Adipocyte (in vitro differentiated cells): ENCODE data around the gene C19orf44.
A peak's percentile ranks its signal among the peaks of the same experiment; 100 is the strongest.

ENCODE experiments used
- DNase-seq: peaks from one replicate; pipeline ENCODE4 v3.0.0-alpha.2; 2015; ENCODE audit warnings: low read depth
- H3K27me3 ChIP-seq: replicated peaks from 2 replicates; pipeline ENCODE4 v1.7.0; 2013; ENCODE audit warnings: mild to moderate bottlenecking, low read length, moderate library complexity; ENCODE audit not compliant: control insufficient read depth, insufficient read depth
- H3K36me3 ChIP-seq: 2 replicates; pipeline ENCODE4 v1.7.0; 2013; ENCODE audit warnings: low read length, mild to moderate bottlenecking, moderate library complexity; ENCODE audit not compliant: control insufficient read depth, insufficient read depth, severe bottlenecking
- H3K4me1 ChIP-seq: 2 replicates; pipeline ENCODE4 v1.7.0; 2013; ENCODE audit warnings: mild to moderate bottlenecking, low read length, moderate library complexity; ENCODE audit not compliant: control insufficient read depth, insufficient read depth
- H3K4me3 ChIP-seq: 2 replicates; pipeline ENCODE4 v1.7.0; 2013; ENCODE audit warnings: mild to moderate bottlenecking, low read length, moderate library complexity
- H3K9ac ChIP-seq: 2 replicates; pipeline ENCODE4 v1.7.0; 2013; ENCODE audit warnings: mild to moderate bottlenecking, low read length, moderate library complexity
- H3K9me3 ChIP-seq: 2 replicates; pipeline ENCODE4 v1.7.0; 2013; ENCODE audit warnings: mild to moderate bottlenecking, low read length, moderate library complexity; ENCODE audit not compliant: control insufficient read depth

C19orf44 gene

GRCh38 chr19:16527971-16528521 is 31.9 kb downstream of the C19orf44 start:
- Histone ChIP-seq H3K9me3 (no peaks in the 10 kb centered on the region), H3K4me3 (no peak overlapping the region), H3K9ac (no peak overlapping the region), H3K27me3 (no peaks in the 10 kb centered on the region), H3K4me1 (no peaks in the 10 kb centered on the region), H3K36me3 (peaks cover 95% of the 10 kb centered on the region)
- peak; percentile 11 for DNase-seq

DNA sequence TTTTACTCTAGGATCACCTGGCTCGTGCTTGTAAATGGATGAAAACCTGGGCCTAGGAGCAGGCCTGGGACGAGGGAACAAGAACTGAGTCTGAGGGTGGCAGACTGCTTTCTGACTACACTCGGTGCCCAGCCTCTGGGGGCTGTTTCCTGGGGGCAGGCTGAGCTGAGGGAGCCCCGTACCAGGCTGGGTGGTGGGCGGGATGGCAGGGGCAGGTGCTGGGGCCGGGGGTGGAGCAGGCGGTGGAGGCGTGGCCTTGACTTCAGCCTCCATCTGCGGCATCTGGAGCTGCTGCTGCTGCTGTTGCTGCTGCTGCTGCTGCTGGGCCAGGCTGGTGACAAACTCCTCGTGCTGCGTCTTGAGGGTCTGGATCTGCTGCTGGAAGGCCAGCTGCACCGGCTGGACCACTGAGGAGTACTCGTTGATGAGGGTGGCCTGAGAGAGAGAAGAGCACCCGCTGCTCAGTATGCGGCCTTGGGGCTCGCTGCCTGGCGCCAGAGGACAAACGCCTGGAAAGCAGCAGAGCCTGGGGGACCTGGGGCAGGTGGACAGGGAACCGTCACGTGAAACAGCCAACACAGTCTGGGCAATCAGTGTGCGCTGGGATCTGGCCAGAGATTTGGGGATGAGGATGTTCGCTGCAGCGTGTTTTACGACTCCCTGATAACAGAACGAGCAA is 33.4 kb downstream of the C19orf44 start:
- DNase-seq = no peak
- no peaks in the 10 kb centered on the region for H3K4me1 ChIP-seq
- H3K9me3 ChIP-seq = no peaks in the 10 kb centered on the region
- H3K4me3 ChIP-seq = no peak overlapping the region
- H3K27me3 ChIP-seq = no peaks in the 10 kb centered on the region
- H3K9ac ChIP-seq = no peak overlapping the region
- peaks cover 97% of the 10 kb centered on the region for H3K36me3 ChIP-seq

- no peaks in the 10 kb centered on the region for H3K9me3 ChIP-seq
- H3K4me1 ChIP-seq = no peaks in the 10 kb centered on the region
- no peaks in the 10 kb centered on the region for H3K27me3 ChIP-seq
- no peak overlapping the region for H3K9ac ChIP-seq
- no peak overlapping the region for H3K4me3 ChIP-seq
- peaks cover 97% of the 10 kb centered on the region for H3K36me3 ChIP-seq
- DNase-seq = no peak
Measured at GRCh38 chr19:16530540-16531379, 34.6 kb downstream of the C19orf44 start.

- H3K4me1 ChIP-seq = no peaks in the 10 kb centered on the region
- H3K9ac ChIP-seq = no peak overlapping the region
- H3K27me3 ChIP-seq = no peaks in the 10 kb centered on the region
- H3K36me3 ChIP-seq = peaks cover 94% of the 10 kb centered on the region
- no peak overlapping the region for H3K4me3 ChIP-seq
- DNase-seq = no peak
- H3K9me3 ChIP-seq = no peaks in the 10 kb centered on the region
Measured at GRCh38 chr19:16531380-16531669, 35.1 kb downstream of the C19orf44 start.

- H3K9ac ChIP-seq = no peak overlapping the region
- no peaks in the 10 kb centered on the region for H3K4me1 ChIP-seq
- no peak for DNase-seq
- no peaks in the 10 kb centered on the region for H3K9me3 ChIP-seq
- peaks cover 88% of the 10 kb centered on the region for H3K36me3 ChIP-seq
- H3K4me3 ChIP-seq = no peak overlapping the region
- no peaks in the 10 kb centered on the region for H3K27me3 ChIP-seq
Measured at GRCh38 chr19:16532440-16533234, 36.4 kb downstream of the C19orf44 start.

DNA sequence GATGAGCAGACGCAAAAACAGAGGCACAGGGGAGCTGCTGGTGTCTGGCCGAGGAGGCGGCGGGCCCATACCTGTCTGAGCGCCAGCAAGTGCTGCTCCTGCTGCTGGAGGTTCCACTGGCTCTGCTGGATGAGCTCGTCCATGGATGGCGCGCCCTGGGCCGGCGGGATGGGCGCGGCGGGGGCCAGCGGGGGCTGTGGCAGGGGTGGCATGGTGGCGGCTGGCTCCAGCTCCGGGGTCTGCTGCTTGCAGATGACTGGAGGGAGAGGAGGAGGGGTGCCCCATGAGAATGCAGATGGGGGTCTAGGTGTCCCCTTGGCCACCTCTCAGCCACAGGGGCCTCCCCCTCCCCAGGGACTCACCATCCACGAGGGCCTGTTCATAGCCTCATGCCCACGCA is 39.2 kb downstream of the C19orf44 start:
- H3K4me3 ChIP-seq = no peak overlapping the region
- no peaks in the 10 kb centered on the region for H3K27me3 ChIP-seq
- no peaks in the 10 kb centered on the region for H3K9me3 ChIP-seq
- no peak for DNase-seq
- H3K36me3 ChIP-seq = peaks cover 74% of the 10 kb centered on the region
- H3K4me1 ChIP-seq = peaks cover 5% of the 10 kb centered on the region
- H3K9ac ChIP-seq = no peak overlapping the region

DNA sequence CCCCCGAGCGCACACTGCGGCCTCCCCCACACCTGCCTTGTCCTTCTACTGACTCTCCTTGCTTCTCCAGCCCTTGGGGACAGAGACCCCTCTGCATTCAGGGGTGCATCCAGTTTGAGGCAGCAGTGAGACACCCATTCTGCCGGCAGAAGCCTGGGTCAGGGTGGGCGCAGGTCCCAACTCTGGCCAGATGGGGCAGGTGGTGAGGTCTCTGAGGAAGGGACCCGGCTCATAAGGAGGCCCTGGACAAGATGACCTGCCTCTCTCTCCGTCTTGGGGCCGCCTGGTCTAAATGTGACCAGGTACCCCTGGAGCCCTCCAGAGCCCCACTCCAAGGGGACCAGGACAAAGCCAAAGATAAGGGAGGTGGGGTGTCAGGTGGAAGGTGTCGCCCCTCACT is 39.9 kb downstream of the C19orf44 start:
- no peak for DNase-seq
- Histone ChIP-seq H3K27me3 (no peaks in the 10 kb centered on the region), H3K36me3 (peaks cover 66% of the 10 kb centered on the region), H3K9me3 (no peaks in the 10 kb centered on the region), H3K9ac (no peak overlapping the region), H3K4me3 (no peak overlapping the region), H3K4me1 (peaks cover 12% of the 10 kb centered on the region)

GRCh38 chr19:16537111-16537510 is 40.9 kb downstream of the C19orf44 start:
- no peak for DNase-seq
- H3K27me3 ChIP-seq = no peaks in the 10 kb centered on the region
- no peaks in the 10 kb centered on the region for H3K9me3 ChIP-seq
- peaks cover 56% of the 10 kb centered on the region for H3K36me3 ChIP-seq
- peaks cover 15% of the 10 kb centered on the region for H3K4me1 ChIP-seq
- H3K9ac ChIP-seq = no peak overlapping the region
- H3K4me3 ChIP-seq = no peak overlapping the region

DNA sequence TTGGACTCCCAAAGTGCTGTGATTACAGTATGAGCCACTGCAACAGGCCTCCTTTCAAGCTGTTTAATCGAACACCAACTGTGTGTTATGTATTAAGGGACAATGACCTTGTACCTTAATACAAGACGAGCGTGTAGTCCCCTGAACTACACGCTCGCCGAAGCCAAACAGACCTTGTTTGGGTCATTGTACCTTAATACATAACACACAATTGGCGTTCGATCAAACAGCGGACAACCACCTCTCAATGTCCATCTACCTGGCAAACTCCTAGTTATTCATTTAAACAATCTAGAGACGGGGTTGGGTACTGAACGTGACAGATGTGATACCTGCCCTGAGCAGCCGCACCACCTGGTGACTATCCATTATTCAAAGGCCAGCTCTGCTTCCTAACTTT is 44.8 kb downstream of the C19orf44 start:
- H3K9me3 ChIP-seq = no peaks in the 10 kb centered on the region
- no peak for DNase-seq
- peak overlapping the region; percentile 99 for H3K9ac ChIP-seq
- H3K4me3 ChIP-seq = peak overlapping the region; percentile 100
- H3K27me3 ChIP-seq = no peaks in the 10 kb centered on the region
- H3K4me1 ChIP-seq = peaks cover 23% of the 10 kb centered on the region
- H3K36me3 ChIP-seq = peaks cover 21% of the 10 kb centered on the region

GRCh38 chr19:16541526-16542044 is 45.4 kb downstream of the C19orf44 start:
- DNase-seq = no peak
- peak overlapping the region; percentile 100 for H3K4me3 ChIP-seq
- no peaks in the 10 kb centered on the region for H3K9me3 ChIP-seq
- H3K27me3 ChIP-seq = no peaks in the 10 kb centered on the region
- H3K9ac ChIP-seq = peak overlapping the region; percentile 99
- H3K4me1 ChIP-seq = peaks cover 23% of the 10 kb centered on the region
- H3K36me3 ChIP-seq = peaks cover 17% of the 10 kb centered on the region
